B cell (primary cell): Measurements from ENCODE around the gene ARID3A. TPM values are rescaled to one million over a fixed set of nuclear protein-coding genes. Genes with fewer than 3 reads are reported as not detected.
A peak's percentile ranks its signal among the peaks of the same experiment; 100 is the strongest.

Experiments
- ATAC-seq: fragments of 200-7000 bp; cut with Tn5 transposase; one replicate; pipeline ENCODE4 v1.10.0; 2021; ENCODE audit warnings: low read depth, mild to moderate bottlenecking, moderate number of reproducible peaks, moderate library complexity
- CTCF ChIA-PET: fragments of 350-600 bp; sonication (Branson Sonifier 250); formaldehyde crosslinking; loops from one replicate; lab custom pipeline; 2021; ENCODE audit warnings: antibody characterized with exemption, inconsistent platforms; lab: Charles Lee
- POLR2A ChIA-PET: fragments of 350-600 bp; sonication (Branson Sonifier 250); formaldehyde crosslinking; loops from one replicate; lab custom pipeline; 2021; ENCODE audit warnings: antibody characterized with exemption; lab: Charles Lee
- DNase-seq: peaks from one replicate; pipeline ENCODE4 v3.0.0; 2013
- H2AFZ ChIP-seq: 2 replicates; pipeline ENCODE4 v1.6.1; 2012; ENCODE audit warnings: mild to moderate bottlenecking, low read depth, low read length; ENCODE audit not compliant: insufficient read depth, poor library complexity, severe bottlenecking
- H3K27ac ChIP-seq, 2 donors: 1 replicate in 1 of 2; 2 replicates in 1 of 2; pipeline ENCODE4 v1.5.1; 2012 to 2013; ENCODE audit warnings: low read length in 2 of 2, mild to moderate bottlenecking in 2 of 2, moderate library complexity in 1 of 2
- H3K27me3 ChIP-seq, 4 experiments: fragments of 200-600 bp in 1 of 4; sonication (generic) in 1 of 4; replicated peaks in 1 of 4; 1 replicate in 2 of 4; 2 replicates in 2 of 4; pipeline versions ENCODE4 v1.6.1 to v1.7.0; 2013 to 2016; ENCODE audit warnings: low read length in 3 of 4, mild to moderate bottlenecking in 2 of 4, mixed read lengths in 1 of 4, moderate library complexity in 1 of 4; ENCODE audit not compliant: insufficient read depth in 4 of 4, control insufficient read depth in 3 of 4; ENCODE audit errors: control extremely low read depth in 1 of 4
- H3K36me3 ChIP-seq, 2 experiments: replicated peaks in 1 of 2; 1 replicate in 1 of 2; 2 replicates in 1 of 2; pipeline versions ENCODE4 v1.6.1 to v1.7.1; 2013; ENCODE audit warnings: low read length in 1 of 2; ENCODE audit not compliant: insufficient read depth in 2 of 2, control insufficient read depth in 1 of 2; ENCODE audit errors: control extremely low read depth in 1 of 2, extremely low read depth in 1 of 2
- H3K4me1 ChIP-seq, 2 donors: fragments of 200-600 bp in 1 of 2; sonication (generic) in 1 of 2; 1 replicate in 1 of 2; 2 replicates in 1 of 2; pipeline versions ENCODE4 v1.5.1 to v1.6.1; 2013 to 2017; ENCODE audit warnings: low read length in 2 of 2; ENCODE audit not compliant: control insufficient read depth in 2 of 2, insufficient read depth in 2 of 2
- H3K4me2 ChIP-seq: replicated peaks from 2 replicates; pipeline ENCODE3; 2012; ENCODE audit warnings: mild to moderate bottlenecking, low read depth, low read length; ENCODE audit not compliant: poor library complexity, severe bottlenecking
- H3K4me3 ChIP-seq, 5 experiments: fragments of 200-600 bp in 1 of 5; sonication (generic) in 1 of 5; 1 replicate in 3 of 5; 2 replicates in 2 of 5; pipeline versions ENCODE4 v1.5.1 to v1.7.0; 2011 to 2016; ENCODE audit warnings: low read length in 4 of 5, mild to moderate bottlenecking in 4 of 5, low read depth in 2 of 5, control low read depth in 1 of 5, moderate library complexity in 1 of 5; ENCODE audit not compliant: insufficient read depth in 1 of 5; ENCODE audit errors: control extremely low read depth in 1 of 5, extremely low read depth in 1 of 5
- H3K79me2 ChIP-seq: fragments of 200-600 bp; sonication (generic); one replicate; pipeline ENCODE4 v1.6.0; 2016; ENCODE audit warnings: low read length; ENCODE audit not compliant: control insufficient read depth, insufficient read depth
- H3K9ac ChIP-seq: fragments of 200-600 bp; sonication (generic); 2 replicates; pipeline ENCODE4 v1.6.1; 2017; ENCODE audit warnings: mild to moderate bottlenecking, low read length, moderate library complexity
- H3K9me3 ChIP-seq, 3 donors: one replicate each; pipeline versions ENCODE4 v1.6.1 to v1.7.1; 2013; ENCODE audit warnings: low read length in 2 of 3; ENCODE audit not compliant: control insufficient read depth in 2 of 3, insufficient read depth in 1 of 3; ENCODE audit errors: control extremely low read depth in 1 of 3
- H4K20me1 ChIP-seq: 2 replicates; pipeline ENCODE4 v1.6.0; 2012; ENCODE audit warnings: mild to moderate bottlenecking, low read length; ENCODE audit not compliant: insufficient read depth, control insufficient read depth, poor library complexity, severe bottlenecking
- H3K27ac Mint-ChIP-seq: one replicate; pipeline ENCODE4 v1.8.0; 2021; ENCODE audit warnings: mixed read lengths
- H3K27me3 Mint-ChIP-seq: one replicate; pipeline ENCODE4 v1.8.0; 2021; ENCODE audit warnings: mixed read lengths
- H3K4me1 Mint-ChIP-seq: one replicate; pipeline ENCODE4 v1.8.0; 2021; ENCODE audit warnings: mixed read lengths
- H3K4me3 Mint-ChIP-seq: one replicate; pipeline ENCODE4 v1.8.0; 2021; ENCODE audit warnings: mixed read lengths
- H3K9me3 Mint-ChIP-seq: one replicate; pipeline ENCODE4 v1.8.0; 2022; ENCODE audit warnings: mixed read lengths; ENCODE audit not compliant: insufficient read depth
- CTCF ChIP-seq: fragments of 200-600 bp; IDR thresholded peaks from one replicate; pipeline ENCODE4 v1.8.0; 2022; ENCODE audit warnings: antibody characterized with exemption, mild to moderate bottlenecking
- EZH2 ChIP-seq: IDR thresholded peaks from 2 replicates; pipeline ENCODE4 v1.6.1; 2012; ENCODE audit warnings: borderline replicate concordance, low read depth, mild to moderate bottlenecking, moderate library complexity, low read length; ENCODE audit not compliant: insufficient read depth, poor library complexity, severe bottlenecking
- WGBS: methylation state at CpG from one replicate; pipeline ENCODE4 v1.1.5; 2013; ENCODE audit warnings: missing lambda C conversion rate; ENCODE audit not compliant: insufficient coverage; 5-methylcytosine and 5-hydroxymethylcytosine counted together
- intact Hi-C: fragments of 100-400 bp; cut with micrococcal nuclease; formaldehyde crosslinking; loops from one replicate; pipeline ENCODE4 v1.10.0; 2022
- polyA plus RNA-seq: library from polyadenylated mRNA; depleted of rRNA; stranded (reverse); fragments of >200 nt; gene quantifications from 2 replicates; pipeline ENCODE4 v1.2.3, GENCODE V29; 2012
- total RNA-seq, 2 donors: library from RNA; stranded (reverse); fragments of 120-200 nt in 1 of 2; gene quantifications; 1 replicate in 1 of 2; 2 replicates in 1 of 2; pipeline versions ENCODE4 v1.2.3 to v1.2.4, GENCODE V29; 2013 to 2022

The ARID3A gene
- total and polyA plus RNA-seq, 2 donors (not counting 1 experiment from before 2014, with no cell fraction given): 22.9 to 60.5 TPM

- ChIA-PET CTCF (no interaction called here), POLR2A (interaction anchor here (0.7 kb wide), 1 partner anchor 254 kb away, joined by 3 read pairs; the partner anchor contains the start of gene CIRBP)
- 96% methylated on average over 29 of the region's 29 CpGs for WGBS
- Histone ChIP-seq H3K36me3 (peaks cover 0 to 36% of the 10 kb centered on the region in 2 experiments), H4K20me1 (peaks cover 99% of the 10 kb centered on the region), H3K27ac (no peak overlapping the region), H3K4me2 (peak overlapping the region; percentile 57), H3K9ac (no peak overlapping the region), H2AFZ (no peak overlapping the region), H3K4me3 (no peak overlapping the region), H3K27me3 (no peaks in the 10 kb centered on the region), H3K4me1 (peaks cover 40 to 50% of the 10 kb centered on the region in 2 donors), H3K79me2 (peaks cover 81% of the 10 kb centered on the region), H3K9me3 (no peaks in the 10 kb centered on the region)
- Mint-ChIP-seq H3K27me3 (no peaks in the 10 kb centered on the region), H3K4me3 (no peak overlapping the region), H3K27ac (no peak overlapping the region), H3K9me3 (no peaks in the 10 kb centered on the region), H3K4me1 (peaks cover 44% of the 10 kb centered on the region)
- DNase-seq: no peak
- no peak for ATAC-seq
- TF ChIP-seq CTCF (no peak), EZH2 (no peak)
- intact Hi-C loops: no loop called here
Measured at GRCh38 chr19:1015061-1015781, 89.4 kb downstream of the ARID3A start.
